Pons (tissue), 1 donor: ENCODE measurements around the gene GRIK5.
A peak's percentile ranks its signal among the peaks of the same experiment; 100 is the strongest.

Experiments used
- DNase-seq: peaks from one replicate; pipeline ENCODE4 v3.0.0-alpha.2; 2016; ENCODE audit warnings: low spot score

GRIK5 gene

DNA sequence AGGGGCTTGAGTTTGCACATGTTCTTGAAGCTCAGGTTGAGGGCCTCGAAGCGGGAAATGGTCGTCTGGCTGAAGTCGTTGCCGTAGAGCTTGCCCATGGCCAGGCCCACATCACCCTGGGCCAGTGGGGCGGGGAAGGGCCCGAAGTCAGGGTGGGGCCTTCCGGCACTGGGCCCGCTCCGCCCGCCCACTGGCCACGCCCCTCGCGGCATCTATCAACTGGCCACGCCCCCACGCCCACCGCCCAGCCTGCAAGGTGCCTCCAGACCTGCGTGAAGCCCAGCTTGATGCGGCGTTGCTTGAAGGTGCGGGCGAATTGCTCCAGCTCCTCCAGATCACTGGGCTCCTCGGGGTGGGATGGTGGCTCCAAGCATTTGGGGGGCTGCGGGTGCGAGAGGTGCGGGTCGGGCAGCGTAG is 25.8 kb upstream of the GRIK5 start:
- no peak for DNase-seq

DNA sequence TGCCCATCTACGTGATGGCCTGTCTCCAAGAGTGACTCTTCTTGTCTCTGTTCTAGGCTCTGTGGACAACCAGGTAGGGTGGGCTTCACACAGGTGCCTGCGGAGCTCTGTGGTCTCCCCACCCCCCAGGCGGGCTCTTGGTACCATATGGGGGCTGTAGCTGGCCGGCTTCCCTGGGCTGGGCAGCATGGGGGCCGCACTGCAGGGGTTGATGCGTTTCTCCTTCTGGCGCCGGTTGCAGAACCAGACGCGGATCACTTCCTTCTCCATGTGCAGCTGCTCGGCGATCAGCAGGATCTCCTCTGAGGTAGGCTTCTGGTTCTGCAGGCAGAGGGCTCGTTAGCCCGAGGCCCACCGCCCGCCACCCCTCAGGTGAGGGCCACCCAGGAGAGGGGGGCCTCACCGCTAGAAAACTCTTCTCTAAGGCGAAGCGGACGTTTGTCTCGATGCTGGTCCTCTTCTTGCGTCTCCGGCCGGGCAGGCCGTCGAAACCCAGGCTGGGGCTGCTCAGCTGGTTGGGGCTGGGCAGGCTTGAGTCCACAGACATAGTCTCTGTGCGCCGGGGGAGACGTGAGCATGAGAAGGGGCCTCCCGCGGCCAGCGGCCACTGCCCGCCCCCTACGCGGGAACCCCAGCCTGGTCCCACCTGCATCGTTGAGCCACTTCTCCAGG is 25.3 kb upstream of the GRIK5 start:
- no peak for DNase-seq

DNA sequence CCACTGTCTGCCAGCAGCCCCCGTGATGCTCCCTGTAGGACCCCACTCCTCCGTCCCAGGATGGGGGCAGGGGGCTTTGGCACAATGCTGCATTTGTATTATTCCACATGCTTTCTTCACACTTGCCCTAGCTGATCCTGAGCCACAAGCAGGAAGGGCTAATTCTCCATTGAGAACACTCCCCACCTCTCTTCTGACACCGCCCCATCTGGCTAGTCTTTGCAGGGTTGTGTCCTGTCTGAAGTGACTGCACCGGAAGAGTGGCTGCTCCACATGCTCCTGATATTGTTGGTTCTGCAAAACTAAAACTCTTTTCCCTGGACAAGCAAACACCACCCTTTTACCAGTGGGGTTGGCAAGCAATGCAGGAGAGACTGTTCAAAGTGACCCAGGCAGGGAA is 23.9 kb upstream of the GRIK5 start:
- no peak for DNase-seq

DNA sequence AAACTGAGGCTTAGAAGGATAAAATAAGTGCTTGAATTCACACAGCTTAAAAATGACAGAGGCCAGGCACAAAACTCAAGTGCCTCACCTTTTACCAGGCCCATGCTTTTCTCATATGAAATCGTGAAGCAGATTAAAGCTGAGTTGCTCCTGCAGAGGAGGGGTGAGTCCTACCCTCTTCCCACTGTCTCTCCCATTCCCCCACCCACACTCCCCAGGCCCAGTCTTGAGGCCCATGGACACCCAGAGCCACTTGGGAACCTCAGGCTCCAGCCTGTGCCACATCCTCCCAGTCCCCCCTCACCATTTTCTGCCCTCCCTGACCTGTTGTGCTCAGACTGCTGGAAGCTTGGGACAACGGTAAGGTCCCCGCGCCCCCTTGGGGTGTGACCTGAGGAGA is 23.5 kb upstream of the GRIK5 start:
- DNase-seq, result no peak

DNA sequence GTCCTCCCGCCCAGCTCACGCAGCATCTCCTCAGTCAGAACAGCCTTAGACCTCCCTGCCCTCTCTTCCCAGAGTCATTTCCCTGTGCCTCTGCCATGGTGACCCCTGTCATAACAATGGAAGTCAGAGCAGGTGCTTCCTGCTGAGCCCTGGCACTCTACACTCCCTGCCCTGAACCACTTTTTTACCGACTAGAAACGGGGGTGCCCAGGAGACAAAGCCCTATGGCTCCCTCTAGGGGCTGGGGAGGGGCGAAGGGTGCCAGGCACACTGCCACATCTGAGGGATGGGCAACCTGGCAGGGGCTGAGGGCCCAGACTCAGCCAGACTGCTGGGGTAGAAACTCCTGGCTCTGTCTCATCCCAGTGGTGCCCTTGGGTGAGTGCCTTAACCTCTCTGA is 22.3 kb upstream of the GRIK5 start:
- DNase-seq, result no peak

DNA sequence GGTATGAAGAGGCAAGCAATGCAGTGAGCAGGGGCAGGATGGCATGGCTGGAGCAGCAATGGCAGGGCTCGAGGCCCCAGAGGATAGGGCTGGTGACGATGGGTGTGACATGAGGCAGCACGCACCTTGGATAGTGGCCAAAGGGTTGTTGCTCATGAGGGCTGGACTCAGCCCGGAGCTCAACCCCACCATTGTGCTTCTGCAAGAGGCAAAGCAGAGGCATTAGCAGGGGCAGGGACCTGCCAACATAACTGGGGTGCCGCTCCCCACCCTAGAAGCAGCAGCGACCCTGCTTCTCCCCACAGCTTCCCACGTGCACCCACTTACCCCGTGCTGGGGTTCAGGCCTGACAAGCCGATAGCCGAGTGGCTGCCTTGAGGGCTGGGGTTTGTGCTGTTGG is 21.7 kb upstream of the GRIK5 start:
- DNase-seq, result no peak

DNA sequence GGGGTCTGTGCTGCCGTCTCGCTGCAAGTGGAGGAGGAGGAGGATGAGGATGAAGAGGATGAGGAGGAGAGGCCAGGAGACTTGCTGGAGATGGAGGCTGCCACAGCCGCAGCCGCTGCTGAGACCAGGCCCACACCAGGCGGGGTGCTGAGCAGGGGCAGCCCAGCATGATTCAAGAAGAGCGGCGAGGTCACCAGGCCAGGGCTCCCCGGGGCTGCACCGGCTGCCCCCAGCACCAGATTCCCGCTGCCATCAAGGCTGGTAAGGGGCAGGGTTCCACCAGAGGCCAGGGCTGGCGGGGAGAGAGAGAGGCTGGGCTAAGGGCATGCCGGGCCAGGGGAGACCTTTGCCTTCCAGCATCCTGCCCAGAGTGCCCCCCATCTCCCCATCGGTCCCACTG is 21.3 kb upstream of the GRIK5 start:
- no peak for DNase-seq

DNA sequence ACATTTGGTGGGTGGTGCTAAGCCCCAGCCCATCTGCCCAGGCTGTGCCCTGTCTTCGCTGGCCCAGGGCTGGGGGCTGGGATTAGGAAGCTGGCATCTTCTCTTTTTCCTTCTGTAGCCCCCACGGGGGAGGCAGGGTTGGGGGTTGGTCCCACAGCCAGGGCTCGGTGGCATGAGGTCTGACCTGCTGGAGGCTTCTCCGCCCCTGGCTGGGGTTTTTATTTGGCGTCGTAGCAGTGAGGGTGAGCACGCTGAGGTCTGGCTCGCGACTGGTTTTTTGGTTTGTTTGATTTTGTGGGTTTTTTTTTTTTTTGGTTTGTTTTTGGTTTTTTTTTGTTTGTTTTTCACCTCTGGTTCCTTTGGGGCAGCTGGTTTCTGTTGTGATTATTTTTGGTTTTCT is 20.7 kb upstream of the GRIK5 start:
- DNase-seq, result no peak

DNA sequence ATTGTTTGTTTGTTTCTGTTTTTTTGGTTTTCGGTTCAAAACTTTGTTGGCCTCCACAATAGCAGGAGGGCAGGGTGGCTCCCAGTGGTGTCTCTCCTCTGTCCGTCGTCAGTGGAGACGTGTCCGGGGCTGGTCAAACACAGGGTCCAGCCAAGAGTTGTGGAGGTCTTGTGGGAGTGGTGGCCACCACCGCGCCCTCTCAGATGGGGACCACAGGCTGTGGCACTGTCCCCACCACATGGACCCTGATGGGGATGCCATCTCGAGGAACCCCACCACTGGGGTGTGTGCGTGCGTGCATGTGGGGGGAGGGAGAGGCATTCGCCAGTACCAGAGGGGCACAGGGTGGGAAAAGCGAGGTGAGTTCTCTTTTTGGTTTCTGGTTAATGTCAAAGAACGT is 19.8 kb upstream of the GRIK5 start:
- DNase-seq, result no peak

DNA sequence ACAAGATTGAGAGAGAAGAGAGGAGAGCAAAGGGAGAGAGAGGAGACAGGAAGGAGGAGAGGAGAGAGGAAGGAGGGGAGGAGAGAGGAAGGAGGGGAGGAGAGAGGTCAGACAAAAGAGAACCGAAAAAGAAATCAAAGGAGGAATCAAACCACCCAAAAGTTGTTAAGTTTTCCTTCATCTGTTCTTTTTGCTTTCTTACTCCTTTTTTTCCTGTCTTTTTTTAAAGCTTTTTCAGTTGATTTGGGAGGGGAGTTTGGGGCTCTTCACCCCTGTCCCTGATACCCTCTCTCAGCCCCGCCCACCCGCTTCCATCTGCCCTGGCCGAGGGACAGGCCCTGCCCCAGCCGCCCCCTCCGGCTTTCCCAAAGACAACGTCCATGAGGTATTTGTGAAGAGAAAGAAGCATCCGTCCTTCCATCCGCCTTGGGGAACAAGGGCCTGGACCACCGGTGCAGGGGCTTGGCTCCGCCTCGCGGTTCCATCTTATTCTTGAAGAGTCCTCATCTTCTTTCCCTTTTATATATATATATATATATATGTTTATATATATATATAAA is 19.3 kb upstream of the GRIK5 start:
- DNase-seq, result no peak

DNA sequence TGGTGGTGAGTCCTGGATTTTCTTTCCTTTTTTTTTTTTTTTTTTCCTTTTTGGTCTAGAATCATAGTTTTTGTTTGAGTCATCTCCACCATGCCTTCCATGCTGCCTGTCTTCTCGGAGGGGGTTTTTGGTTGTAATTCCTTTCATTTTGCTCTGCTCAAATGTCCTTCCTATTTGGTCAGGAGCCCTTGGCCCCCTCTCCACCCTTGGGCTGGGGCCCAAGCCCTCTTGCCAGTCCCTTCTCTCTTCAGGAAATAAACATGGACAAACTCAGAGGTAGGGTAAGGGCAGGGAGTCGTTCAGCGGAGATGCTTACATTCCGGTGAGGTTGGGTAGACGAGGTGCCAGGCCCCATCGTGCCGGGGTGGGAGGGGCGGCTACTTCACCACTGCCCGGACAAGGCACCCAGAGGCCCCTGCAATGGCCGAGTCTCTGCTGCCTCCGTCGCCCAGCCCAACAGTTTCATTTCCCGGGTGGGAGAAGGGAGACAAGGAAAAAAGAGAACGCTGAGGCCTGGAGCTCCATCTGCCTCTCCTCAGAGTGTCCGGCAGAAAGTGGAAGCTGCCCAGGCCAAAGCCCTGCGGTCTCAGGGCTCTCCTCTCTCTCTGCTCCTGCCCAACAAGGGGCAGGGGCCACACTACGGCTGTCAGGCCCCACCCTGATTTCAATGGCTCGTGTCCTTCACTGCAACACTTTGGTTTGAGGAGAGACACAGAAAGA is 18.6 kb upstream of the GRIK5 start:
- DNase-seq, result no peak

DNA sequence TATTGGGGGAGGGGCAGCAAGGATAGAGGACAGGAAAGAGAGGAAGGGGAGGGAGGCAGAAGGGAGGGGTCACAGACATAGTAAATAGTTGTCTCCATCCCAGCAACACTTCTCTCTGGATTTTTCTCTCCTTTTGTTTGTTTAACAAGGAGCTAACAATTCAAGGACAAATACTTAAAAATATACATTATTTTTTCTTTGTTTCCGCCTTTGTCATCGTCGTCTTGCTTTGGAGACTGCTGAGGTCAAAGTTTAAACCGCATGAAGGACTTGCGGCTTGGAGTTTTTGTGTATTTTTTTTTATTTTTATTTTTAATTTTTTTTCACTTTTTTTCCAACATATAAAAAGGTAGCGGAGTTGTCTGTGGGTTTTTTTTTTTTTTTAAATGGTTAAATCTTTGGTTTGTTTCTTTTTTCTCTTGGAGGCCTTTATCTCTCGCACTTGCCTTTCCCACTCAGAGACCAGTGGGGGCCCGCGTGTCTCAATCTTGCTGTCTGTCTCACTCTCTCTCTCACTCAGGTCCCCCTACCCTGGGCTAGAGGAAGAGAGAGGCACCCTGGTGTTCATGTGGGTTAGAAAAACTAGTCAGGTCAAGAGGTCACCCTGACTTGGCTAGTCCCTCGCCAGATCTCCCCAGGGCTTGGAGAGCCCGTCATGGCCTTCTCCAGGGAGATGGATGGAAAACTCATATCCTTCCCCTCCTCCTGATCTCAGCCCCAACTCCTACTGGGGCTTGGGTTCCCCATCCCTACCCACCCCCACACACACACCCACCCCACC is 17.0 kb upstream of the GRIK5 start:
- DNase-seq, result no peak

DNA sequence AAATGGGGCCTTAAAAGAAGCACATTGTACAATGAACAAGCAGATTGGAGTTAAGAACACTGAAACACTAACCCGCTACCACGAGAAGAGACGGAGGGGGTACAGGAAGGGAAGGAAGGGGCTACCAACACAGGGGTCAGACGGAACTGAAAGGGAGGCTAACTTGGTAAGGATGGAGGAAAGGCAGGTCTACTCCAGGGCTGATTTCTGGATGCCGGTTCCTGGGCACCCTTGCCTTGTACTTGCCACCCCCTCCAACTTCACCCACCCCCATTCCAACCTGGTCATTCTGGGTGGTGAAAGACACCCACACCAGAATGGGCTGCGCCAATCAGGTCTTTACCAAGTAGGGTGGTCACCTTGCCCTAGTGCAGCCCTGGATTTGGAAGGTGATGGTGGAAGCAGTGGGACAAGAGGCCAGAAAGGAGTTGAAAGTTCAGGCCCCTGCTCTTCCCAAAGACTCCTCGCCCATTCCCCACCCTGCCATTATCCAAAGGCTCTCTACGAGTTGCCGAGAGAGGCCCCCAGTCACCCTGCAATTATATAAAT is 16.3 kb upstream of the GRIK5 start:
- DNase-seq, result no peak

DNA sequence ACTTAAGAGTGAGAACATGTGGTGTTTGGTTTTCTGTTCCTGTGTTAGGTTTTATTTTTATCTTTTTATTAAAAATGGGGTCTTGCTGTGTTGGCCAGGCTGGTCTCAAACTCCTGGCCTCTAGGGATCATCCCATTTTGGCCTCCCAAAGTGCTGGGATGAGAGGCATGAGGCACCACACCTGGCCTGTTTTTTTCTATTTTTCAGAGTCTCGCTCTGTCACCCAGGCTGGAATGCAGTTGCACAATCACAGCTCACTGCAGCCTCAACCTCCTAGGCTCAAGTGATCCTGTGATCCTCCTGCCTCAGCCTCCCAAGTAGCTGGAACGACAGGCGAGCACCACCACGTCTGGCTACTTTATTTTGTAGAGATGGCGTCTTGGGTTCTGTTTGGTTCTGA is 13.5 kb upstream of the GRIK5 start:
- no peak for DNase-seq

DNA sequence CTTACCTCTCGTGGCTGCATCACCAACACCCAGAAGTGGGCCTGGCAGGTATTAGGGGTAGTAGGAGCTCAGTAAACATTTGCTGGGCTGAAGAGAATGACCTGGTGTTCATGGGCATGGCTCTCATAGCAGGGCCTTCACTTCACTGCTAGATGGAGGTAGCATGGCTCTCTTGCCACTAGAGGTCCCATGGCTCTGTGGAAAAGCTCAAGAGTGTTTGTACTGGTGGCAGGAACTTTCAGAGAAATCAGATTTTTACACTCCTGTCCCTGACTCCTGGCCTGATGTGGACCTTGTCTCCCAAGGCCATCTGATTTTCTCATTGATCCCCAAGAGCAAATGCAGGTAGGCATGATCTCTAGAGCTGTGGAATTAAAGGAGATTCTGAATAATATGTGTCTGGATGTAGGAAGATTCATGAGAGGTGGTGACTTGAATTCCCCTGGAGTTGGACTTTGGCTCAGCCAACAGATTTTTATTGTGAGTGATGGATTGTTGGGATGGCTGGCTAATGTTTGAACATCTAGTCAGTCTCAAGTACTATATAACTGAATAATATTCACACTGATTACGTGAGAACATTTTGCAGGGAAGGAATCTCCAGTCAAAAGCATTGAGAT is 11.7 kb upstream of the GRIK5 start:
- peak; percentile 21 for DNase-seq

DNA sequence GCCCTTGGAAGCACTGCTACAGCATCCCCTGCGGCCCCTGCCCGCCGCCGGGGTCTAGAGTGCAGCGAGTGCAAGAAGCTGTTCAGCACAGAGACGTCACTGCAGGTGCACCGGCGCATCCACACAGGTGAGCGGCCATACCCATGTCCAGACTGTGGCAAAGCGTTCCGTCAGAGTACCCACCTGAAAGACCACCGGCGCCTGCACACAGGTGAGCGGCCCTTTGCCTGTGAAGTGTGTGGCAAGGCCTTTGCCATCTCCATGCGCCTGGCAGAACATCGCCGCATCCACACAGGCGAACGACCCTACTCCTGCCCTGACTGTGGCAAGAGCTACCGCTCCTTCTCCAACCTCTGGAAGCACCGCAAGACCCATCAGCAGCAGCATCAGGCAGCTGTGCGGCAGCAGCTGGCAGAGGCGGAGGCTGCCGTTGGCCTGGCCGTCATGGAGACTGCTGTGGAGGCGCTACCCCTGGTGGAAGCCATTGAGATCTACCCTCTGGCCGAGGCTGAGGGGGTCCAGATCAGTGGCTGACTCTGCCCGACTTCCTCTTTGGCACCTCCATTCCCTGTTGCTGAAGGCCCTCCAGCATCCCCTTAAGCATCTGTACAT is 10.9 kb upstream of the GRIK5 start:
- DNase-seq, result no peak

DNA sequence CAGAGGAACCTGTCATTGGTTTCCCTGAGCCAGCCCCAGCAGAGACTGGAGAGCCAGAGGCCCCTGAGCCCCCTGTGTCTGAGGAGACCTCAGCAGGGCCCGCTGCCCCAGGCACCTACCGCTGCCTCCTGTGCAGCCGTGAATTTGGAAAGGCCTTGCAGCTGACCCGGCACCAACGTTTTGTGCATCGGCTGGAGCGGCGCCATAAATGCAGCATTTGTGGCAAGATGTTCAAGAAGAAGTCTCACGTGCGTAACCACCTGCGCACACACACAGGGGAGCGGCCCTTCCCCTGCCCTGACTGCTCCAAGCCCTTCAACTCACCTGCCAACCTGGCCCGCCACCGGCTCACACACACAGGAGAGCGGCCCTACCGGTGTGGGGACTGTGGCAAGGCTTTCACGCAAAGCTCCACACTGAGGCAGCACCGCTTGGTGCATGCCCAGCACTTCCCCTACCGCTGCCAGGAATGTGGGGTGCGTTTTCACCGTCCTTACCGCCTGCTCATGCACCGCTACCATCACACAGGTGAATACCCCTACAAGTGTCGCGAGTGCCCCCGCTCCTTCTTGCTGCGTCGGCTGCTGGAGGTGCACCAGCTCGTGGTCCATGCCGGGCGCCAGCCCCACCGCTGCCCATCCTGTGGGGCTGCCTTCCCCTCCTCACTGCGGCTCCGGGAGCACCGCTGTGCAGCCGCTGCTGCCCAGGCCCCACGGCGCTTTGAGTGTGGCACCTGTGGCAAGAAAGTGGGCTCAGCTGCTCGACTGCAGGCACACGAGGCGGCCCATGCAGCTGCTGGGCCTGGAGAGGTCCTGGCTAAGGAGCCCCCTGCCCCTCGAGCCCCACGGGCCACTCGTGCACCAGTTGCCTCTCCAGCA is 10.1 kb upstream of the GRIK5 start:
- DNase-seq, result no peak

DNA sequence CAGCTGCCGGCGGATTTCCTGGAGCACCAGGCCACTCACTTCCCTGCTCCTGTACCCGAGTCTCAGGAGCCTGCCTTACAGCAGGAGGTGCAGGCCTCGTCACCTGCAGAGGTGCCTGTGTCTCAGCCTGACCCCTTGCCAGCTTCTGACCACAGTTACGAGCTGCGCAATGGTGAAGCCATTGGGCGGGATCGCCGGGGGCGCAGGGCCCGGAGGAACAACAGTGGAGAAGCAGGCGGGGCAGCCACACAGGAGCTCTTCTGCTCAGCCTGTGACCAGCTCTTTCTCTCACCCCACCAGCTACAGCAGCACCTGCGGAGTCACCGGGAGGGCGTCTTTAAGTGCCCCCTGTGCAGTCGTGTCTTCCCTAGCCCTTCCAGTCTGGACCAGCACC is 9.3 kb upstream of the GRIK5 start:
- DNase-seq, result no peak

DNA sequence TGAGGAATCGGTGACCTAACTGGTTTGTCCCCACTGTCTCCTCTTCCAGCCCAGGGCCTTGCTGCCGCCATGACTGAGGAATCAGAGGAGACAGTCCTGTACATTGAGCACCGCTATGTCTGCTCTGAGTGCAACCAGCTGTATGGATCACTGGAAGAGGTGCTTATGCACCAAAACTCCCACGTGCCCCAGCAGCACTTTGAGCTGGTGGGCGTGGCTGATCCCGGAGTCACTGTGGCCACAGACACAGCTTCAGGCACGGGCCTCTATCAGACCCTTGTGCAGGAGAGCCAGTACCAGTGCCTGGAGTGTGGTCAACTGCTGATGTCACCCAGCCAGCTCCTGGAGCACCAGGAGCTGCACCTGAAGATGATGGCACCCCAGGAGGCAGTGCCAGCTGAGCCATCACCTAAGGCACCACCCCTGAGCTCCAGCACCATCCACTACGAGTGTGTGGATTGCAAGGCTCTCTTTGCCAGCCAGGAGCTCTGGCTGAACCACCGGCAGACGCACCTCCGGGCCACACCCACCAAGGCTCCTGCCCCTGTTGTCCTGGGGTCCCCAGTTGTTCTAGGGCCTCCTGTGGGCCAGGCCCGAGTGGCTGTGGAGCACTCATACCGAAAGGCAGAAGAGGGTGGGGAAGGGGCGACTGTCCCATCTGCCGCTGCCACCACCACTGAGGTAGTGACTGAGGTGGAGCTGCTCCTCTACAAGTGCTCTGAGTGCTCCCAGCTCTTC is 8.7 kb upstream of the GRIK5 start:
- DNase-seq, result no peak

DNA sequence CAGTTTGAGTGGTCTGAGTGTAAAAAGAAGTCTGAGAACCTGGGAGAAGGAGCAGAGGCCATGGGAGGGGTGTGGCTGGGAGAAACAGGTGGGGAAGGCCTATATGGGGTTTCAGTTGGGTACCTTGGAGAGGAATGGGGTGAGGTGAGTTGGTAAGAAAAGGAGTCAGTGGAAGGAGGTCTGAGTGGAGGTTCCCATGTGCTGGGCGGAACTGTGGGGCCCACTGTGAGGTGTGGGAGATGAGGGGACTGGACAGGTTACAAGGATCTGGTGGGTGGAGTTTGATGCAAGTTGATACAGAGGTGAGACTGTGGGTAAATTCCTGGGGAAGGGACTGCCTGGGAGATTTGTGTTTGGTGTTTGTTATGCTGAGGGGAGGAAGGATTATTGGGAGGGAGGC is 8.1 kb upstream of the GRIK5 start:
- DNase-seq, result no peak
